ENCODE results near the gene CPD. TPM values are rescaled to one million over a fixed set of nuclear protein-coding genes. Genes with fewer than 3 reads are reported as not detected.

CPD gene
- total RNA-seq, 2 donors from 2014 or later: 56.5 to 89.5 TPM

- no peaks in the 10 kb centered on the region for H3K27me3 ChIP-seq
- H3K27ac ChIP-seq: no peak overlapping the region
- intact Hi-C loops (cut with DNase I): no loop called here
- no peak for DNase-seq
- H3K4me3 ChIP-seq: no peak overlapping the region
- H3K9me3 ChIP-seq: no peaks in the 10 kb centered on the region
- no peak for TF ChIP-seq CTCF (IDR thresholded peaks at IDR 0.05)
- H3K4me1 ChIP-seq: no peaks in the 10 kb centered on the region
- H3K9ac ChIP-seq (ENCODE audit: low read depth in 2 of 2, low read length in 2 of 2): no peak overlapping the region
- peaks cover 7% of the 10 kb centered on the region for H3K36me3 ChIP-seq
Measured at GRCh38 chr17:30505868-30506417, 127.2 kb downstream of the CPD start.

- Histone ChIP-seq H3K36me3 (peaks cover 3% of the 10 kb centered on the region), H3K27me3 (no peaks in the 10 kb centered on the region), H3K9me3 (no peaks in the 10 kb centered on the region), H3K4me1 (no peaks in the 10 kb centered on the region), H3K4me3 (no peak overlapping the region), H3K27ac (no peak overlapping the region), H3K9ac (ENCODE audit: low read depth in 2 of 2, low read length in 2 of 2) (no peak overlapping the region)
- intact Hi-C loops (cut with DNase I): no loop called here
- no peak for DNase-seq
- no peak for TF ChIP-seq CTCF (IDR thresholded peaks at IDR 0.05)
Measured at GRCh38 chr17:30506481-30506880, 127.8 kb downstream of the CPD start.

DNA sequence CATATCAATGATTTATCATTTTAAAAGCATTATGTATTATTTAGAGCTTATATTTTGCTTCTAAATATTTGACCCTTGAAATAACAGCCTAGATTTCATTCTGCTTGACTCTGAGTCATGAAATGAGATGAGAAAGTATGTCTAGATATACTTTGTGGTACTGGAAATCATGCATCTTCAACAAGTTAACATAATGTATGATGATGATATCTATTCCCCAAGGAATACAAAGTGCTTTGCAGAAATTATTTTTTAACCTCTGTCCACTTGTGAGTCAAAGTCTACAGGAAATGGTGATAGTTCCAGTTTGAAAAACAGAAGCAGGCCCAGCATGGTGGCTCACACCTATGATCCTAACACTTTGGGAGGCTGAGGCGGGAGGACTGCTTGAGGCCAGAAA, 134.6 kb downstream of the CPD start:
- Histone ChIP-seq H3K27me3 (no peaks in the 10 kb centered on the region), H3K4me1 (no peaks in the 10 kb centered on the region), H3K4me3 (no peak overlapping the region), H3K9ac (ENCODE audit: low read depth in 2 of 2, low read length in 2 of 2) (no peak overlapping the region), H3K36me3 (no peaks in the 10 kb centered on the region), H3K9me3 (no peaks in the 10 kb centered on the region), H3K27ac (no peak overlapping the region)
- intact Hi-C loops (cut with DNase I): no loop called here
- no peak for DNase-seq
- no peak for TF ChIP-seq CTCF (IDR thresholded peaks at IDR 0.05)

DNA sequence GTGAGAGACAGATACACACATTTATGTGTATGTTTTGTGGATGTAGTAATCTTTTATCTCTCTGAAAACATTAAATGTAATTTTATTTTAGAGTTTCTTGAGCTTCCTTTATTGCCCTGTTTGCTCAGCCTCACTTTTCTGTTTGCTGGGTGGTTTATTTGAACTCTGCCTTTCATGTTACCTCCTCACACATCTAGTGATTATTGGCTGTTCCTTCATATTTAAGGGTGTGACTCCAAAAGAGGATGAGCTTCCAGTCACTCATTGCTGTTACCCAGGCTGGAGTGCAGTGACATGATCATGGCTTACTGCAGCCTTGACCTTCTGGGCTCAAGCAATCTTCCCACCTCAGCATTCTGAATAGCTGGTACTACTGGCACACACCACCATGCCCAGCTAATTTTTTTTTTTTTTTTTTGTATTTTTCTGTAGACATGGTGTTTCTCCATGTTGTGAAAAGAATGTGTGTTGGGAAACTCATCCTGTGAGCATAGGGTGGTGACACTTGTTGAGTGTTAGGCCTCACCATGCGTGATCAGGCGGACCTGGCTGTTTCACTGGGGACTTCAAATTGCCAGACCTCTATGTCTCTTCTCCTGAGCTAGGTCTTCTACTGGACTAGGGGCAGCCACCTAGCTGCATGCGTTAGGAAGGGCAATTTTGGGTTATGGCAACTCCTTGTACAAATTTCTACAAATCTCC, 136.3 kb downstream of the CPD start:
- Histone ChIP-seq H3K36me3 (no peaks in the 10 kb centered on the region), H3K4me3 (no peak overlapping the region), H3K4me1 (no peaks in the 10 kb centered on the region), H3K9me3 (no peaks in the 10 kb centered on the region), H3K27me3 (no peaks in the 10 kb centered on the region), H3K27ac (no peak overlapping the region), H3K9ac (ENCODE audit: low read depth in 2 of 2, low read length in 2 of 2) (no peak overlapping the region)
- DNase-seq: no peak
- no peak for TF ChIP-seq CTCF (IDR thresholded peaks at IDR 0.05)
- intact Hi-C loops (cut with DNase I): no loop called here

DNA sequence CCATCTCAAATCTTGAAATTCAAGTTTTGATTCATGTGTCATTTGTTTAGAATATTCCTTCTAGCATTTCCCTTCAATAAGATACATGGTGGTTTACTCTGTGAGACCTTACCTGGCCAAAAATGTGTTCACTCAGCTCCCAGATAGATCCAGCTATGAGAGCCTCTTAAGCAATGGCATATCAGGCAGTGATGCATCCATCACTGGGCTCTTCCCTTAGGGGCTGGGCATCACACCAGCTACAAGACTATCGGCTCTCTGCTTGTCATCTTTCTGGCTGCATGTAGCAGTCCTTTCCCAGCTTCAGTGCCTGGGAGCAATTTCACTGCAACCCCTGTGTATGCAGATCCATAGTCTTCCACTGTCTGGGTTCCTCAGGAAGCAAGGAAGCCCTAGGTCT, 139.1 kb downstream of the CPD start:
- DNase-seq: no peak
- Histone ChIP-seq H3K27ac (no peak overlapping the region), H3K4me3 (no peak overlapping the region), H3K36me3 (no peaks in the 10 kb centered on the region), H3K4me1 (no peaks in the 10 kb centered on the region), H3K9me3 (no peaks in the 10 kb centered on the region), H3K27me3 (no peaks in the 10 kb centered on the region), H3K9ac (ENCODE audit: low read depth in 2 of 2, low read length in 2 of 2) (no peak overlapping the region)
- intact Hi-C loops (cut with DNase I): no loop called here
- TF ChIP-seq CTCF (IDR thresholded peaks at IDR 0.05): no peak
